ENCODE results near the gene EFNB3. TPM values are rescaled to one million over a fixed set of nuclear protein-coding genes. Genes with fewer than 3 reads are reported as not detected.
A peak's percentile ranks its signal among the peaks of the same experiment; 100 is the strongest.

Gene EFNB3
- total and polyA plus RNA-seq, 2 of the 8 experiments (the other 6 are each of a cell fraction or from before 2014, with no cell fraction given): 15.0 to 27.3 TPM

DNA sequence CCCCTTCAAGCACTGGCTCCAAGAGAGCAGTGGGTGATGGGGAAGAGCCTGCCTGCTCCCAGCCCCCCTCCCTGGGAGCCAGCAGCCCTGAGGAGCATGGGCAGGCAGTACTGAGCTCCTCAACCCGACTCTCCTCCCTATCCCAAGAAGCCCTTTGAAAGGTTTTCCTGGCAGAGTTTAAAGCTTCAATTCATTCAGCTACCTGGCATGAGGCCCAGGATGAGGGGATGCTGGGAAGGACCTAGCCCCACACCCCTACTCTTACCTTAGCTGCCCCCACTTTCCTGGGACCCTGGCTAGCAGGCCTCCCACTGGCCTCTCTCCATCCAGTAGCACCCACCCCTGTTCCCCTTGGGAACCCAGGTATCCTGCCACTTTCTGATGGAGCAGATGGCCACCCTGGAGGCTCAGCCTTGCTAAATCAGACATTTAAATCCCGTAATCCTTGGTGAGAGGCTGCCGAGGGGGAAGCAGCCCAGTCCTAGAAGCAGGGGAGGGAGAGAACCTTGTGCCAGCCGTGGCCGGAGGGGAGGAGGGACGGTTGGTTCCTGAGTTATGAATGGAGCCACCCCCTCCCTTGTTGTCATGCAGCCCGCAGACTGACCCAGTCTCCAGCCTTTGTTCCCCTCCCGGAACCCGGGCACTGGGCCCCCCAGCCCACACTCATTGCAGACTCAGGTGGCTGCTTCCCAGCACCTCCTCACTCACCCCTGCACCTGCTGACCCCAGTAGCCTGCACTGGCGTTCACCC lies 37.2 kb upstream of the EFNB3 start:
- CTCF ChIA-PET (ENCODE audit: partially characterized antibody): interaction anchor here (0.6 to 15.7 kb wide), 11 partner anchors 8 to 411 kb away, joined by 3 to 332 read pairs (median 4); partner anchors contain the start of genes ATP1B2, FXR2, SHBG and SOX15

More for the DNA sequence above, 37.2 kb upstream of the EFNB3 start:
- Histone ChIP-seq H3K4me3 (ENCODE audit: extremely low read depth in 1 of 4, insufficient read depth in 2 of 4, low read depth in 3 of 4, low read length in 4 of 4) (no peak overlapping the region), H3K79me2 (ENCODE audit: control insufficient read depth in 1 of 2, insufficient read depth in 2 of 2, low read length in 2 of 2) (no peaks in the 10 kb centered on the region), H3K4me2 (ENCODE audit: insufficient read depth in 1 of 2, low read depth in 2 of 2, low read length in 2 of 2) (no peak overlapping the region), H3K18ac (ENCODE audit: extremely low read depth, low read length) (no peak overlapping the region), H2BK120ac (replicated peaks; ENCODE audit: low read depth, low read length) (no peak overlapping the region), H3K23me2 (ENCODE audit: low read depth, low read length) (no peaks in the 10 kb centered on the region), H3K27ac (ENCODE audit: low read depth, low read length) (no peak overlapping the region), H2BK20ac (ENCODE audit: low read length) (no peak overlapping the region), H3K9ac (replicated peaks in 1 of 4; ENCODE audit: extremely low read depth in 1 of 4, low read depth in 3 of 4, low read length in 3 of 4) (no peak overlapping the region), H2BK15ac (ENCODE audit: low read length) (no peak overlapping the region), H3K27me3 (replicated peaks in 1 of 4; ENCODE audit: control insufficient read depth in 3 of 4, extremely low read depth in 1 of 4, insufficient read depth in 3 of 4, low read length in 3 of 4) (no peaks in the 10 kb centered on the region), H4K5ac (ENCODE audit: insufficient read length, low read depth, low read length) (no peak overlapping the region), H3K14ac (ENCODE audit: insufficient read length) (no peak overlapping the region), H2BK5ac (ENCODE audit: low read depth, low read length) (no peak overlapping the region), H3K23ac (ENCODE audit: insufficient read length) (no peak overlapping the region), H4K91ac (replicated peaks; ENCODE audit: insufficient read length, low read length) (no peak overlapping the region), H3K4ac (replicated peaks; ENCODE audit: insufficient read length, low read depth, low read length) (no peak overlapping the region), H3K4me1 (replicated peaks in 1 of 4; ENCODE audit: control insufficient read depth in 3 of 4, insufficient read depth in 4 of 4, low read length in 3 of 4) (0 out of 7 replicates have a peak, but pooled peaks cover 0 to 2% (median 0%) of the 10 kb centered on the region in 4 experiments), H3K79me1 (ENCODE audit: low read depth, low read length) (no peaks in the 10 kb centered on the region), H2AK5ac (ENCODE audit: low read depth, low read length) (no peak overlapping the region), H4K8ac (ENCODE audit: extremely low read depth, insufficient read depth, low read length) (no peak overlapping the region), H3K56ac (replicated peaks; ENCODE audit: insufficient read length, low read depth, low read length) (no peak overlapping the region), H3K9me3 (ENCODE audit: insufficient read depth in 2 of 2, low read depth in 1 of 2, low read length in 1 of 2) (no peaks in the 10 kb centered on the region), H2AFZ (ENCODE audit: low read length) (no peak overlapping the region), H3K36me3 (ENCODE audit: control insufficient read depth in 2 of 4, insufficient read depth in 4 of 4, low read length in 3 of 4) (peaks cover 10 to 49% (median 33%) of the 10 kb centered on the region in 4 experiments), H2BK12ac (ENCODE audit: low read depth, low read length) (no peak overlapping the region), H4K20me1 (replicated peaks in 1 of 2; ENCODE audit: control insufficient read depth in 1 of 2, insufficient read depth in 2 of 2, low read length in 2 of 2) (no peaks in the 10 kb centered on the region)
- DNase-seq (ENCODE audit: low read depth in 1 of 2, low spot score in 2 of 2) (no peak), FAIRE-seq (no peak)
- TF ChIP-seq EGR1 (IDR thresholded peaks at IDR 0.05; ENCODE audit: borderline replicate concordance, low read depth, low read length) (no peak), POLR2A (IDR thresholded peaks at IDR 0.05; ENCODE audit: control extremely low read depth in 1 of 2, low read depth in 2 of 2, low read length in 2 of 2) (peak in 1 of 2 experiments; percentile 30; a peak in 1 of 3 replicates)
- WGBS, 2 experiments (ENCODE audit: extremely low coverage in 1 of 2, insufficient coverage in 1 of 2, insufficient read length in 1 of 2, insufficient replicate concordance in 2 of 2, low coverage in 1 of 2, low lambda C conversion rate in 2 of 2, missing lambda C conversion rate in 1 of 2): 85% methylated on average over 7 of the region's 10 CpGs; no CpG with 5 or more reads in 1 of the 2 experiments
- POLR2A ChIA-PET (ENCODE audit: partially characterized antibody): interaction anchor here (0.6 to 79.4 kb wide), 8 partner anchors 1 to 199 kb away, joined by 3 to 2272 read pairs (median 7); partner anchors contain the start of genes ATP1B2, FXR2, SAT2 and SHBG

Data from H1 (cell line).